Keratinocyte (primary cell): ENCODE data around the gene NCBP3. TPM values are rescaled to one million over a fixed set of nuclear protein-coding genes. Genes with fewer than 3 reads are reported as not detected.

Experiments
- DNase-seq: peaks from one replicate; pipeline ENCODE4 v3.0.0-alpha.2; 2011; ENCODE audit warnings: low read depth, missing footprints, low spot score
- FAIRE-seq: peaks from 2 replicates; lab custom pipeline; 2011; peaks lifted over from hg19 to GRCh38; lab: Jason Lieb, UNC
- H2AFZ ChIP-seq: 2 replicates; pipeline ENCODE4 v1.6.0; 2012; ENCODE audit warnings: low read length, control low read depth, inconsistent platforms; ENCODE audit not compliant: control insufficient read depth
- H3K27ac ChIP-seq: 2 replicates; pipeline ENCODE4 v1.5.1; 2011; ENCODE audit warnings: low read length; ENCODE audit not compliant: control insufficient read depth, insufficient read depth
- H3K27me3 ChIP-seq: 3 replicates; pipeline ENCODE4 v1.6.0; 2011; ENCODE audit warnings: low read length; ENCODE audit not compliant: control insufficient read depth, insufficient read depth; ENCODE audit errors: extremely low read depth
- H3K36me3 ChIP-seq, 2 experiments: 2 replicates in 1 of 2; 3 replicates in 1 of 2; pipeline ENCODE4 v1.5.1; 2011; ENCODE audit warnings: low read length in 2 of 2, mild to moderate bottlenecking in 1 of 2; ENCODE audit not compliant: control insufficient read depth in 2 of 2, insufficient read depth in 2 of 2; ENCODE audit errors: extremely low read depth in 1 of 2
- H3K4me1 ChIP-seq: 3 replicates; pipeline ENCODE4 v1.5.1; 2011; ENCODE audit warnings: low read length; ENCODE audit not compliant: control insufficient read depth, insufficient read depth; ENCODE audit errors: extremely low read depth
- H3K4me2 ChIP-seq: 3 replicates; pipeline ENCODE4 v1.6.0; 2011; ENCODE audit warnings: low read depth, low read length; ENCODE audit not compliant: control insufficient read depth, insufficient read depth; ENCODE audit errors: extremely low read depth
- H3K4me3 ChIP-seq, 3 experiments: fragments of 200-600 bp in 1 of 3; sonication (generic) in 1 of 3; 2 replicates in 2 of 3; 3 replicates in 1 of 3; pipeline ENCODE4 v1.5.1; 2011 to 2016; ENCODE audit warnings: low read length in 3 of 3, mild to moderate bottlenecking in 3 of 3, control low read depth in 2 of 3, inconsistent platforms in 1 of 3, low read depth in 1 of 3, mixed read lengths in 1 of 3, mixed run types in 1 of 3, moderate library complexity in 1 of 3; ENCODE audit not compliant: control insufficient read depth in 2 of 3, insufficient read depth in 2 of 3; ENCODE audit errors: extremely low read depth in 1 of 3
- H3K79me2 ChIP-seq: 2 replicates; pipeline ENCODE4 v1.6.0; 2012; ENCODE audit warnings: low read length; ENCODE audit not compliant: control insufficient read depth, insufficient read depth
- H3K9ac ChIP-seq: 3 replicates; pipeline ENCODE4 v1.6.0; 2011; ENCODE audit warnings: low read length; ENCODE audit not compliant: control insufficient read depth, insufficient read depth; ENCODE audit errors: extremely low read depth
- H3K9me1 ChIP-seq: 3 replicates; pipeline ENCODE4 v1.6.0; 2011; ENCODE audit warnings: low read length; ENCODE audit not compliant: control insufficient read depth, insufficient read depth; ENCODE audit errors: extremely low read depth
- H3K9me3 ChIP-seq: 2 replicates; pipeline ENCODE4 v1.5.1; 2012; ENCODE audit warnings: low read depth, low read length; ENCODE audit not compliant: control insufficient read depth
- H4K20me1 ChIP-seq: 3 replicates; pipeline ENCODE4 v1.6.0; 2011; ENCODE audit warnings: low read length; ENCODE audit not compliant: control insufficient read depth, insufficient read depth; ENCODE audit errors: extremely low read depth
- CTCF ChIP-seq, 3 experiments: IDR thresholded peaks in 1 of 3; conservative IDR thresholded peaks in 1 of 3; optimal IDR thresholded peaks in 1 of 3; 2 replicates in 2 of 3; 3 replicates in 1 of 3; pipeline versions ENCODE3 to v1.5.1; 2011; ENCODE audit warnings: low read length in 3 of 3, mild to moderate bottlenecking in 3 of 3, moderate library complexity in 2 of 3, control low read depth in 1 of 3, inconsistent platforms in 1 of 3; ENCODE audit not compliant: insufficient read depth in 2 of 3; ENCODE audit errors: extremely low read depth in 1 of 3
- EZH2 ChIP-seq: IDR thresholded peaks from one replicate; pipeline ENCODE4 v1.6.1; 2012; ENCODE audit warnings: inconsistent platforms, mild to moderate bottlenecking, low read length, moderate library complexity
- dilution Hi-C: fragments of 300-500 bp; cut with MboI; formaldehyde crosslinking; loops from one replicate; pipeline ENCODE4 v1.7.0; 2020; ENCODE audit warnings: low sequenced_read_pairs; ENCODE audit not compliant: extremely low pct_ligation_motif_present
- polyA plus RNA-seq, 5 experiments: library from polyadenylated mRNA; depleted of rRNA in 3 of 5; stranded (reverse) in 3 of 5; stranded (forward) in 1 of 5; unstranded in 1 of 5; fragments of >200 nt; gene quantifications; 1 replicate in 1 of 5; 2 replicates in 3 of 5; 3 replicates in 1 of 5; pipeline versions ENCODE4 v1.2.1 to v1.2.3, GENCODE V29; 2011 to 2012; ENCODE audit warnings: missing spikeins in 2 of 5, low read depth in 1 of 5, low replicate concordance in 1 of 5

The NCBP3 gene
- polyA plus RNA-seq, 1 donor (not counting 4 experiments of a cell fraction or from before 2014, with no cell fraction given), result 22.1 TPM

GRCh38 chr17:3808701-3809100 lies 37.3 kb downstream of the NCBP3 start:
- dilution Hi-C loops, result no loop called here
- Histone ChIP-seq H3K9me1 (no peaks in the 10 kb centered on the region), H2AFZ (no peak overlapping the region), H3K4me1 (peaks cover 40% of the 10 kb centered on the region), H3K27ac (peak overlapping the region; percentile 84), H3K27me3 (no peaks in the 10 kb centered on the region), H3K36me3 (peaks cover 3 to 28% of the 10 kb centered on the region in 2 experiments), H3K9me3 (no peaks in the 10 kb centered on the region), H4K20me1 (no peaks in the 10 kb centered on the region), H3K79me2 (no peaks in the 10 kb centered on the region), H3K4me2 (peak overlapping the region; percentile 22), H3K4me3 (no peak overlapping the region), H3K9ac (peak overlapping the region; percentile 55)
- FAIRE-seq, result peak; percentile 39
- TF ChIP-seq CTCF (optimal IDR thresholded peaks at IDR 0.05 in 1 of 3, IDR thresholded peaks at IDR 0.05 in 1 of 3, conservative IDR thresholded peaks at IDR 0.05 in 1 of 3; ENCODE audit: extremely low read depth in 1 of 3, insufficient read depth in 2 of 3, low read length in 3 of 3), result no peak
- TF ChIP-seq EZH2, result no peak
- DNase-seq, result peak; percentile 21

- Histone ChIP-seq H4K20me1 (no peaks in the 10 kb centered on the region), H3K27ac (no peak overlapping the region), H3K9ac (no peak overlapping the region), H3K9me3 (no peaks in the 10 kb centered on the region), H3K4me1 (peaks cover 31% of the 10 kb centered on the region), H3K4me2 (no peak overlapping the region), H2AFZ (no peak overlapping the region), H3K79me2 (no peaks in the 10 kb centered on the region), H3K36me3 (peaks cover 3 to 13% of the 10 kb centered on the region in 2 experiments), H3K27me3 (no peaks in the 10 kb centered on the region), H3K4me3 (no peak overlapping the region), H3K9me1 (no peaks in the 10 kb centered on the region)
- dilution Hi-C loops, result no loop called here
- no peak for FAIRE-seq
- no peak for DNase-seq
- no peak for TF ChIP-seq EZH2
- no peak for TF ChIP-seq CTCF (optimal IDR thresholded peaks at IDR 0.05 in 1 of 3, IDR thresholded peaks at IDR 0.05 in 1 of 3, conservative IDR thresholded peaks at IDR 0.05 in 1 of 3; ENCODE audit: extremely low read depth in 1 of 3, insufficient read depth in 2 of 3, low read length in 3 of 3)
Measured at GRCh38 chr17:3805581-3805980, 40.5 kb downstream of the NCBP3 start.
